Choroid plexus epithelial cell (primary cell): ENCODE measurements around the gene AGT.
A peak's percentile ranks its signal among the peaks of the same experiment; 100 is the strongest.

Experiments used
- DNase-seq: peaks from one replicate; pipeline ENCODE4 v3.0.0-alpha.2; 2010; ENCODE audit warnings: low read depth
- H3K4me3 ChIP-seq: 2 replicates; pipeline ENCODE4 v1.5.1; 2011; ENCODE audit warnings: low read depth, mild to moderate bottlenecking, control low read depth, low read length, moderate library complexity
- CTCF ChIP-seq: conservative IDR thresholded peaks from 2 replicates; pipeline ENCODE4 v1.5.1; 2011; ENCODE audit warnings: low read depth, mild to moderate bottlenecking, control low read depth, inconsistent platforms, low read length, moderate library complexity

Gene AGT

GRCh38 chr1:230713915-230714764 lies at the start of gene AGT:
AGT (minus strand) TSS chr1:230714122; CDS start chr1:230710823, 3,299 bp downstream.
- TF ChIP-seq CTCF: no peak
- peak; percentile 53 for DNase-seq
- H3K4me3 ChIP-seq: no peak within 1 kb of the TSS

- TF ChIP-seq CTCF: no peak
- no peak for DNase-seq
- H3K4me3 ChIP-seq: no peak overlapping the region
Measured at GRCh38 chr1:230761443-230762167, 47.7 kb upstream of the AGT start.

GRCh38 chr1:230760360-230760827 lies 46.5 kb upstream of the AGT start:
- no peak for DNase-seq
- TF ChIP-seq CTCF: no peak

GRCh38 chr1:230759369-230760065 lies 45.6 kb upstream of the AGT start:
- DNase-seq: no peak
- no peak for TF ChIP-seq CTCF
- no peak overlapping the region for H3K4me3 ChIP-seq

More at GRCh38 chr1:230760360-230760827, 46.5 kb upstream of the AGT start:
- H3K4me3 ChIP-seq: no peak overlapping the region

GRCh38 chr1:230758709-230759368 lies 44.9 kb upstream of the AGT start:
- TF ChIP-seq CTCF: no peak
- DNase-seq: no peak
- no peak overlapping the region for H3K4me3 ChIP-seq

- no peak for TF ChIP-seq CTCF
- DNase-seq: no peak
- no peak overlapping the region for H3K4me3 ChIP-seq
Measured at GRCh38 chr1:230757856-230758708, 44.2 kb upstream of the AGT start.
